ENCODE measurements around the gene SPON1. TPM values are rescaled to one million over a fixed set of nuclear protein-coding genes. Genes with fewer than 3 reads are reported as not detected.

Gene SPON1
- total and polyA plus RNA-seq, 10 of the 15 experiments (the other 5 are each of a cell fraction or from before 2014, with no cell fraction given), result 0.13 to 1.1 (median 0.18) TPM; not detected in 5

DNA sequence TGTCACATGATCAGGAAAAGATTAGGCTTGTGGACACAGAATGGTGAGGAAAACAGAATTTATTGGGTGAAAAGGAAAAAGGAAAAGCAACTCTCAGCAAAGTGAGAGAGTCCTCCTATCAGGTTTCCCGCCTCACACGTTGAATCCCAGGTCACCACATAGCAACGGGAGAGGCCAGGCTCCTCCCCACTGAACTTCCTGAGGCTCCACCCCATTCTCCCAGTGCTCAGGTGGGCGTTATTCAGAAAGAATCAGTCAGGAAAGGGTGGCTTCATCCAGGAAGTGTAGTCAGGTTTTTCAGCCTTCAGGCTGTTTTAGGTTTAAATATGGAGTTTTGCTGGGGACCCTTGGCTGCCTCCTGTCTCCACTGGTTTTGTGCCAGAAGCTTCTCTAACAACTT, 66.9 kb downstream of the SPON1 start (continued):
- TF ChIP-seq CREM (IDR thresholded peaks at IDR 0.05; ENCODE audit: low read depth) (no peak), FOXM1 (IDR thresholded peaks at IDR 0.05; ENCODE audit: low read depth, low read length) (no peak)

DNA sequence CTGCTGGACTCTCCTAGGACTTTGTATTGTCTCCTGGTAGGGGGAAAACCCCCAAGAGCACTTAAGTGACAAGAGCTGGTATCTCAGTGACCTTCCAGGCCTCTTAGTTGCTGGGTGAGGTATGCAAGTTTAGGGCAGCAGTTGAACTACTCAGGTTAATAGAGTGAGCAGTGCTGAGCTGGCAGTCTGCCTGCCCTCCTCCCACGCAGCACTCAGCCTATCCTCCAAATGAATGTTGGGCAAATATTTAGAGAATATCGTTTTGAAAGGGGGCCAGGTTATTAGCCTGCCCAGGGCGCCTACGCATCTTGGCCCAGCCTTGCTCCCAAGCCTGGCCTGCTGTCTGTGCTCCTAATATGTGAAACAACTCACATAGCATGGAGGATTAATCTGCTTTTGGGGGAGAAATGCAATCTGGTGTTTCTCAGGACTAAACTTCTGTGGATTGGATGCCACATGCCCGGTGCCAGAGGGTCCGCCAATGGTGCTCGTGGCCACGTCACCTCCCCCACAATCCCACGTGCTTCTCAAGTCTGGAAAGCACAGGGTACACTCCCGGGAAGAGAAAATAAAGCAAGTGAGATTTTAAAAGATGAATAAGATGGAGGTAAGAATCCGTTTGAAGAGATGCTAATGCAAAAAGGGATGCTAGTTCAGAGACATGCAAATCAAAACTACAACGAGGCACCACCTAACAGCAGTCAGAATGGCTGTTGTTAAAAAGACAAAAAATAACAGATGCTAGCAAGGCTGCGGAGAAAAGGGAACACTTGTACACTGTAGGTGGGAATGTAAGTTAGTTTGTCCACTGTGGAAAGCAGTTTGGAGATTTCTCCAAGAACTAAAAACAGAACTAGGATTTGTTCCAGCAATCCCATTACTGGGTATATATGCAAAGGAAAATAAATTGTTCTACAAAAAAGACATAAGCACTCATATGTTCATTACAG, 67.7 kb downstream of the SPON1 start:
- ChIA-PET SMC1A (ENCODE audit: uncharacterized antibody, unreplicated experiment) (no interaction called here), POLR2A (no interaction called here), RAD21 (ENCODE audit: unreplicated experiment) (no interaction called here), CTCF (no interaction called here)
- ATAC-seq (no peak), DNase-seq (ENCODE audit: low read depth, low spot score) (no peak), FAIRE-seq (no peak)
- no peak overlapping the region for H3K4me3 ChIP-seq
- no peaks in the 10 kb centered on the region for H4K20me1 ChIP-seq (ENCODE audit: control insufficient read depth, insufficient read depth)
- WGBS (ENCODE audit: insufficient coverage, insufficient replicate concordance, low lambda C conversion rate, missing lambda C conversion rate), result 30% methylated on average over 13 of the region's 13 CpGs
- no peak overlapping the region for H3K9ac ChIP-seq (ENCODE audit: control insufficient read depth, insufficient read depth, low read length)
- BruUV-seq (replicated peaks), result no TSS peak
- H3K36me3 ChIP-seq (ENCODE audit: control insufficient read depth in 2 of 2, insufficient read depth in 2 of 2, low read length in 1 of 2), result no peaks in the 10 kb centered on the region; a peak in 1 of 4 replicates
- H3K27ac ChIP-seq (ENCODE audit: control insufficient read depth, insufficient read depth), result no peak overlapping the region
- intact Hi-C loops (cut with micrococcal nuclease; ENCODE audit: unreplicated experiment), result no loop called here
- no peaks in the 10 kb centered on the region for H3K9me3 ChIP-seq (replicated peaks; ENCODE audit: control insufficient read depth, insufficient read depth, low read length)
- H3K79me2 ChIP-seq (ENCODE audit: control insufficient read depth, insufficient read depth, low read length), result no peaks in the 10 kb centered on the region
- TF ChIP-seq PAX5 (IDR thresholded peaks at IDR 0.05; ENCODE audit: borderline replicate concordance, low read depth, low read length), result no peak
- TF ChIP-seq STAT1 (conservative IDR thresholded peaks at IDR 0.05), result no peak
- TF ChIP-seq FOS (IDR thresholded peaks at IDR 0.05; ENCODE audit: borderline replicate concordance, extremely low read depth, insufficient read length), result no peak
- TF ChIP-seq GATAD2B (conservative IDR thresholded peaks at IDR 0.05; ENCODE audit: low read depth), result no peak
- TF ChIP-seq, protein P1, sequence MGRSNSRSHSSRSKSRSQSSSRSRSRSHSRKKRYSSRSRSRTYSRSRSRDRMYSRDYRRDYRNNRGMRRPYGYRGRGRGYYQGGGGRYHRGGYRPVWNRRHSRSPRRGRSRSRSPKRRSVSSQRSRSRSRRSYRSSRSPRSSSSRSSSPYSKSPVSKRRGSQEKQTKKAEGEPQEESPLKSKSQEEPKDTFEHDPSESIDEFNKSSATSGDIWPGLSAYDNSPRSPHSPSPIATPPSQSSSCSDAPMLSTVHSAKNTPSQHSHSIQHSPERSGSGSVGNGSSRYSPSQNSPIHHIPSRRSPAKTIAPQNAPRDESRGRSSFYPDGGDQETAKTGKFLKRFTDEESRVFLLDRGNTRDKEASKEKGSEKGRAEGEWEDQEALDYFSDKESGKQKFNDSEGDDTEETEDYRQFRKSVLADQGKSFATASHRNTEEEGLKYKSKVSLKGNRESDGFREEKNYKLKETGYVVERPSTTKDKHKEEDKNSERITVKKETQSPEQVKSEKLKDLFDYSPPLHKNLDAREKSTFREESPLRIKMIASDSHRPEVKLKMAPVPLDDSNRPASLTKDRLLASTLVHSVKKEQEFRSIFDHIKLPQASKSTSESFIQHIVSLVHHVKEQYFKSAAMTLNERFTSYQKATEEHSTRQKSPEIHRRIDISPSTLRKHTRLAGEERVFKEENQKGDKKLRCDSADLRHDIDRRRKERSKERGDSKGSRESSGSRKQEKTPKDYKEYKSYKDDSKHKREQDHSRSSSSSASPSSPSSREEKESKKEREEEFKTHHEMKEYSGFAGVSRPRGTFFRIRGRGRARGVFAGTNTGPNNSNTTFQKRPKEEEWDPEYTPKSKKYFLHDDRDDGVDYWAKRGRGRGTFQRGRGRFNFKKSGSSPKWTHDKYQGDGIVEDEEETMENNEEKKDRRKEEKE (IDR thresholded peaks at IDR 0.05), result no peak
- TF ChIP-seq POLR2AphosphoS5 (IDR thresholded peaks at IDR 0.05; ENCODE audit: low read length), result no peak
- TF ChIP-seq, protein P2, sequence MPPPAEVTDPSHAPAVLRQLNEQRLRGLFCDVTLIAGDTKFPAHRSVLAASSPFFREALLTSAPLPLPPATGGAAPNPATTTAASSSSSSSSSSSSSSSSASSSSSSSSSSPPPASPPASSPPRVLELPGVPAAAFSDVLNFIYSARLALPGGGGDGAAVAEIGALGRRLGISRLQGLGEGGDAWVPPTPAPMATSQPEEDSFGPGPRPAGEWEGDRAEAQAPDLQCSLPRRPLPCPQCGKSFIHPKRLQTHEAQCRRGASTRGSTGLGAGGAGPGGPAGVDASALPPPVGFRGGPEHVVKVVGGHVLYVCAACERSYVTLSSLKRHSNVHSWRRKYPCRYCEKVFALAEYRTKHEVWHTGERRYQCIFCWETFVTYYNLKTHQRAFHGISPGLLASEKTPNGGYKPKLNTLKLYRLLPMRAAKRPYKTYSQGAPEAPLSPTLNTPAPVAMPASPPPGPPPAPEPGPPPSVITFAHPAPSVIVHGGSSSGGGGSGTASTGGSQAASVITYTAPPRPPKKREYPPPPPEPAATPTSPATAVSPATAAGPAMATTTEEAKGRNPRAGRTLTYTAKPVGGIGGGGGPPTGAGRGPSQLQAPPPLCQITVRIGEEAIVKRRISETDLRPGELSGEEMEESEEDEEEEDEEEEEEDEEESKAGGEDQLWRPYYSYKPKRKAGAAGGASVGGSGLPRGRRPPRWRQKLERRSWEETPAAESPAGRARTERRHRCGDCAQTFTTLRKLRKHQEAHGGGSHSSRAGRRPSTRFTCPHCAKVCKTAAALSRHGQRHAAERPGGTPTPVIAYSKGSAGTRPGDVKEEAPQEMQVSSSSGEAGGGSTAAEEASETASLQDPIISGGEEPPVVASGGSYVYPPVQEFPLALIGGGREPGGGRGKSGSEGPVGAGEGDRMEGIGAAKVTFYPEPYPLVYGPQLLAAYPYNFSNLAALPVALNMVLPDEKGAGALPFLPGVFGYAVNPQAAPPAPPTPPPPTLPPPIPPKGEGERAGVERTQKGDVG (CRISPR knock-in tag; IDR thresholded peaks at IDR 0.05), result no peak
- TF ChIP-seq NFXL1 (IDR thresholded peaks at IDR 0.05; ENCODE audit: borderline replicate concordance), result no peak
- no peak for TF ChIP-seq RBBP5 (conservative IDR thresholded peaks at IDR 0.05)
- TF ChIP-seq TCF12 (IDR thresholded peaks at IDR 0.05; ENCODE audit: low read depth, low read length), result no peak
- TF ChIP-seq SUZ12 (IDR thresholded peaks at IDR 0.05; ENCODE audit: unreplicated experiment), result no peak
- no peak for TF ChIP-seq CBX3 (IDR thresholded peaks at IDR 0.05; ENCODE audit: borderline replicate concordance, low read depth)
- no peak for TF ChIP-seq ZNF24 (IDR thresholded peaks at IDR 0.05)
- TF ChIP-seq NRF1 (conservative IDR thresholded peaks at IDR 0.05; ENCODE audit: low read depth, low read length), result no peak
- H3K4me2 ChIP-seq (ENCODE audit: control insufficient read depth, insufficient read depth), result no peak overlapping the region
- in situ Hi-C loops (cut with MboI), result no loop called here
- no peak overlapping the region for H2AFZ ChIP-seq (ENCODE audit: control insufficient read depth, low read depth, low read length)
- H3K27me3 ChIP-seq (replicated peaks in 1 of 2; ENCODE audit: control insufficient read depth in 2 of 2, insufficient read depth in 2 of 2, low read length in 1 of 2), result no peaks in the 10 kb centered on the region
- no peaks in the 10 kb centered on the region for H3K4me1 ChIP-seq (ENCODE audit: control insufficient read depth, insufficient read depth, low read length)
